H1 (cell line): ENCODE measurements around the gene TBC1D22B. TPM values are rescaled to one million over a fixed set of nuclear protein-coding genes. Genes with fewer than 3 reads are reported as not detected.
A peak's percentile ranks its signal among the peaks of the same experiment; 100 is the strongest.

Experiments
- ASH2L ChIP-seq: fragments of 200-600, 300-600 bp; sonication (generic); IDR thresholded peaks from one replicate; pipeline ENCODE4 v1.7.1; 2017; ENCODE audit warnings: low read length
- CHD2 ChIP-seq: IDR thresholded peaks from 2 replicates; pipeline ENCODE4 v1.6.1; 2012; ENCODE audit warnings: low read length, improper control_type of control experiment
- CREB1 ChIP-seq: IDR thresholded peaks from 2 replicates; pipeline ENCODE4 v1.6.1; 2012; ENCODE audit warnings: inconsistent platforms
- HDAC2 ChIP-seq, 2 experiments: fragments of 300-600 bp in 1 of 2; sonication (generic) in 1 of 2; IDR thresholded peaks; 2 replicates each; pipeline ENCODE4 v1.6.1; 2011 to 2012; ENCODE audit warnings: low read depth in 2 of 2, low read length in 2 of 2, mild to moderate bottlenecking in 2 of 2, moderate library complexity in 2 of 2, borderline replicate concordance in 1 of 2, inconsistent platforms in 1 of 2
- HDAC6 ChIP-seq: IDR thresholded peaks from one replicate; pipeline ENCODE4 v1.7.1; 2012; ENCODE audit warnings: low read depth, mild to moderate bottlenecking, inconsistent platforms, low read length, moderate library complexity
- KDM1A ChIP-seq: fragments of 200-600, 300-600 bp; sonication (generic); IDR thresholded peaks from 2 replicates; pipeline ENCODE4 v1.7.1; 2016; ENCODE audit warnings: mild to moderate bottlenecking, low read length, borderline replicate concordance
- RAD21 ChIP-seq, 2 experiments: IDR thresholded peaks in 1 of 2; conservative IDR thresholded peaks in 1 of 2; 2 replicates each; pipeline ENCODE4 v1.6.1; 2011; ENCODE audit warnings: low read depth in 2 of 2, low read length in 2 of 2, improper control_type of control experiment in 1 of 2, inconsistent platforms in 1 of 2, mild to moderate bottlenecking in 1 of 2, moderate library complexity in 1 of 2
- RNF2 ChIP-seq: fragments of 200-900, 300-1000 bp; sonication (generic); IDR thresholded peaks from 2 replicates; pipeline ENCODE4 v1.7.1; 2016; ENCODE audit warnings: borderline replicate concordance, low read depth, mild to moderate bottlenecking, antibody characterized with exemption, low read length; ENCODE audit not compliant: poor library complexity, severe bottlenecking; ENCODE audit errors: missing control alignments
- SIRT6 ChIP-seq: IDR thresholded peaks from one replicate; pipeline ENCODE4 v1.7.1; 2012; ENCODE audit warnings: low read length, inconsistent platforms
- SP1 ChIP-seq: IDR thresholded peaks from 2 replicates; pipeline ENCODE4 v1.6.1; 2011; ENCODE audit warnings: low read depth, low read length
- SP4 ChIP-seq: IDR thresholded peaks from 2 replicates; pipeline ENCODE4 v1.6.1; 2012; ENCODE audit warnings: low read length, inconsistent platforms
- TAF7 ChIP-seq: optimal IDR thresholded peaks from 2 replicates; pipeline ENCODE3; 2011; ENCODE audit warnings: low read depth, mild to moderate bottlenecking, inconsistent platforms, low read length, moderate library complexity, borderline replicate concordance
- YY1 ChIP-seq: IDR thresholded peaks from 2 replicates; pipeline ENCODE4 v1.6.1; 2011; ENCODE audit warnings: low read depth, mild to moderate bottlenecking, low read length
- polyA plus RNA-seq, 7 experiments: library from polyadenylated mRNA; depleted of rRNA in 3 of 7; stranded (reverse) in 5 of 7; unstranded in 2 of 7; fragments of >200 nt in 5 of 7; fragments of 200-250 nt in 2 of 7; gene quantifications; 1 replicate in 5 of 7; 2 replicates in 1 of 7; 4 replicates in 1 of 7; pipeline versions ENCODE4 v1.2.1 to v1.2.3, GENCODE V29; 2011 to 2013; ENCODE audit warnings: missing spikeins in 2 of 7, mixed read lengths in 2 of 7
- total RNA-seq: library from RNA; stranded (reverse); fragmentation: NEBNext Ultra II Directional; extraction: Animal tissue kit (Norgen Biotek cat#: 25700); gene quantifications from 2 replicates; pipeline ENCODE4 v1.2.1, GENCODE V29; 2021
- TF ChIP-seq, protein P1 (sequence below): IDR thresholded peaks from 2 replicates; pipeline ENCODE4 v1.6.1; 2012; ENCODE audit warnings: inconsistent platforms

TBC1D22B gene
- total and polyA plus RNA-seq, 2 of the 8 experiments (the other 6 are each of a cell fraction or from before 2014, with no cell fraction given), result 10.1 to 17.4 TPM

- TF ChIP-seq ASH2L (peak; percentile 61), SP4 (peak; percentile 85; the same call in 1 of the 2 replicates), SIRT6 (no peak), RNF2 (no peak), CREB1 (0 out of 2 replicates have a peak, but pooled peaks have one; percentile 23), RAD21 (IDR thresholded peaks at IDR 0.05 in 1 of 2, conservative IDR thresholded peaks at IDR 0.05 in 1 of 2; ENCODE audit: low read depth in 2 of 2, low read length in 2 of 2) (peak in 1 of 2 experiments; percentile 4; a peak in 1 of 4 replicates), HDAC6 (no peak), HDAC2 (IDR thresholded peaks at IDR 0.05; ENCODE audit: borderline replicate concordance in 1 of 2, low read depth in 2 of 2, low read length in 2 of 2) (peak in 1 of 2 experiments; percentile 85; a peak in 1 of 4 replicates), CHD2 (no peak), KDM1A (0 out of 2 replicates have a peak, but pooled peaks have one; percentile 42), SP1 (peak; percentile 61; the same call in 1 of the 2 replicates), TAF7 (peak; percentile 17), YY1 (no peak)
- TF ChIP-seq, protein P1, sequence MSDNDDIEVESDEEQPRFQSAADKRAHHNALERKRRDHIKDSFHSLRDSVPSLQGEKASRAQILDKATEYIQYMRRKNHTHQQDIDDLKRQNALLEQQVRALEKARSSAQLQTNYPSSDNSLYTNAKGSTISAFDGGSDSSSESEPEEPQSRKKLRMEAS, result peak; percentile 55; the same call in 1 of the 2 replicates
Measured at GRCh38 chr6:37222125-37222967, 35.2 kb upstream of the TBC1D22B start (continued).
